Measurements from ENCODE around the gene DAP3. TPM values are rescaled to one million over a fixed set of nuclear protein-coding genes. Genes with fewer than 3 reads are reported as not detected.
"Not testable (repeated sequence)": the region's sequence is repeated elsewhere in the genome, so short reads cannot be mapped to it uniquely, and the experiment has no call there.

Gene DAP3
- 80.0 and 122 TPM in 2 replicates for total RNA-seq
- 87.9 TPM for polyA plus RNA-seq (2012)

- DNase-seq (ENCODE audit: low read depth) = not testable (repeated sequence)
Measured at GRCh38 chr1:155689081-155689607, at the start of gene DAP3. Gene DAP3, plus strand, starts transcription at chr1:155689091. Its CDS starts 20,689 bp downstream, at chr1:155709780.

GRCh38 chr1:155640367-155640766 is 48.5 kb upstream of the DAP3 start:
- DNase-seq (ENCODE audit: low read depth) = no peak

- DNase-seq (ENCODE audit: low read depth) = not testable (repeated sequence)
Measured at GRCh38 chr1:155642559-155643180, 46.2 kb upstream of the DAP3 start.

- no peak for DNase-seq (ENCODE audit: low read depth)
Measured at GRCh38 chr1:155643230-155643629, 45.7 kb upstream of the DAP3 start.

- DNase-seq (ENCODE audit: low read depth) = no peak
Measured at GRCh38 chr1:155645034-155645598, 43.8 kb upstream of the DAP3 start.

GRCh38 chr1:155645648-155646047 is 43.2 kb upstream of the DAP3 start:
- no peak for DNase-seq (ENCODE audit: low read depth)

GRCh38 chr1:155646307-155646706 is 42.6 kb upstream of the DAP3 start:
- DNase-seq (ENCODE audit: low read depth) = no peak

GRCh38 chr1:155648207-155649147 is 40.4 kb upstream of the DAP3 start:
- DNase-seq (ENCODE audit: low read depth) = peak; percentile 87

- DNase-seq (ENCODE audit: low read depth) = no peak
Measured at GRCh38 chr1:155649676-155650075, 39.2 kb upstream of the DAP3 start.

- no peak for DNase-seq (ENCODE audit: low read depth)
Measured at GRCh38 chr1:155650231-155650757, 38.6 kb upstream of the DAP3 start.

- DNase-seq (ENCODE audit: low read depth) = no peak
Measured at GRCh38 chr1:155651861-155652661, 36.8 kb upstream of the DAP3 start.

- no peak for DNase-seq (ENCODE audit: low read depth)
Measured at GRCh38 chr1:155652951-155653350, 35.9 kb upstream of the DAP3 start.

- DNase-seq (ENCODE audit: low read depth) = no peak
Measured at GRCh38 chr1:155657463-155657862, 31.4 kb upstream of the DAP3 start.

- DNase-seq (ENCODE audit: low read depth) = not testable (repeated sequence)
Measured at GRCh38 chr1:155661239-155661638, 27.7 kb upstream of the DAP3 start.

GRCh38 chr1:155669233-155670162 is 19.4 kb upstream of the DAP3 start:
- no peak for DNase-seq (ENCODE audit: low read depth)

- DNase-seq (ENCODE audit: low read depth) = no peak
Measured at GRCh38 chr1:155671750-155672149, 17.1 kb upstream of the DAP3 start.

GRCh38 chr1:155673003-155673402 is 15.9 kb upstream of the DAP3 start:
- DNase-seq (ENCODE audit: low read depth) = no peak

- no peak for DNase-seq (ENCODE audit: low read depth)
Measured at GRCh38 chr1:155678027-155678426, 10.9 kb upstream of the DAP3 start.

- DNase-seq (ENCODE audit: low read depth) = not testable (repeated sequence)
Measured at GRCh38 chr1:155678992-155679391, 9.9 kb upstream of the DAP3 start.

GRCh38 chr1:155680531-155680930 is 8.4 kb upstream of the DAP3 start:
- no peak for DNase-seq (ENCODE audit: low read depth)
